ENCODE data around the gene CRELD1. TPM values are rescaled to one million over a fixed set of nuclear protein-coding genes. Genes with fewer than 3 reads are reported as not detected.

Gene CRELD1
- total RNA-seq, 1 experiment from 2014 or later, result 15.5 TPM

DNA sequence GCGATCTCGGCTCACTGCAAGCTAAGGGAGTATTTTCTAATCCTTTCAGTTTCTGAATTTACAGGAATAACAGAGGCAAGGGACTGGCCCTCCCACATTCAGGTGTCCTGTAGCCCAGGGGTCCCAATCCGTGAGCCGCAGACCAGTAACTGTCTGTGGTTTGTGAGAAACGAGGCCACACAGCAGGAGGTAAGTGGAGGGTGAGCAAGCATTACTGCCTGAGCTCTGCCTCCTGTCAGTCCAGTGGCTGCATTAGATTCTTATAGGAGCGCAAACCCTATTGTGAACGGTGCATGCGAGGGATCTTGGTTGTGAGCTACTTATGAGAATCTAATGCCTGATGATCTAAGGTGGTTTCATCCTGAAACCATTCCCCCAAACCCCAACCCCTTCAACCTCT is 21.8 kb upstream of the CRELD1 start:
- no peak overlapping the region for H3K14ac ChIP-seq (ENCODE audit: insufficient read depth, low read length)
- no peak overlapping the region for H3K4me2 ChIP-seq (ENCODE audit: insufficient read depth, insufficient read length, low read length)
- no peak overlapping the region for H2AK5ac ChIP-seq (ENCODE audit: insufficient read length, low read length)
- H3K79me2 ChIP-seq (ENCODE audit: insufficient read depth, low read length), result no peaks in the 10 kb centered on the region
- no peak overlapping the region for H3K18ac ChIP-seq (ENCODE audit: insufficient read length, low read depth, low read length)
- H2BK15ac ChIP-seq (ENCODE audit: low read depth, low read length), result no peak overlapping the region
- no peak overlapping the region for H2BK12ac ChIP-seq (ENCODE audit: insufficient read length, low read depth, low read length)
- Mint-ChIP-seq H3K27ac (no peak overlapping the region), H3K4me3 (no peak overlapping the region), H3K9me3 (no peaks in the 10 kb centered on the region; a peak in 2 of 5 replicates), H3K27me3 (ENCODE audit: low read depth) (peaks cover 17% of the 10 kb centered on the region), H3K4me1 (peaks cover 12 to 19% of the 10 kb centered on the region in 2 experiments), H3K36me3 (ENCODE audit: insufficient read depth in 1 of 3, low read depth in 3 of 3) (peaks cover 0 to 5% (median 0%) of the 10 kb centered on the region in 3 experiments; a peak in 1 of 7 replicates)
- no peak for DNase-seq
- no peak overlapping the region for H3K23ac ChIP-seq (ENCODE audit: insufficient read length, low read depth, low read length)
- H3K56ac ChIP-seq (ENCODE audit: insufficient read length, low read depth, low read length), result no peak overlapping the region
- WGBS (ENCODE audit: extremely low coverage, insufficient read length, low lambda C conversion rate), result no CpG with 5 or more reads among the region's 8 CpGs
- H4K8ac ChIP-seq (replicated peaks; ENCODE audit: insufficient read length, low read depth, low read length), result no peak overlapping the region
- no peaks in the 10 kb centered on the region for H4K20me1 ChIP-seq (ENCODE audit: control insufficient read depth, insufficient read depth, insufficient read length)
- no peak overlapping the region for H3T11ph ChIP-seq (ENCODE audit: low read length)
- no peak overlapping the region for H2BK5ac ChIP-seq (ENCODE audit: insufficient read length, low read length)
- H3K4me1 ChIP-seq (ENCODE audit: insufficient read depth, low read length), result peaks cover 4% of the 10 kb centered on the region; the same call in 1 of the 2 replicates
- no peaks in the 10 kb centered on the region for H3K79me1 ChIP-seq (ENCODE audit: insufficient read depth, low read depth, low read length, poor library complexity, severe bottlenecking)
- H3K23me2 ChIP-seq (ENCODE audit: insufficient read length, low read depth, low read length, poor library complexity, severe bottlenecking), result peaks cover 15% of the 10 kb centered on the region
- no peak overlapping the region for H4K5ac ChIP-seq (ENCODE audit: insufficient read length, low read depth, low read length)
- no peak overlapping the region for H4K91ac ChIP-seq (ENCODE audit: insufficient read length, low read depth, low read length)
- H3K9ac ChIP-seq (ENCODE audit: extremely low read depth, insufficient read length, low read length), result no peak overlapping the region
- H2BK120ac ChIP-seq (ENCODE audit: low read depth, low read length, poor library complexity, severe bottlenecking), result no peak overlapping the region
- no peak overlapping the region for H2AFZ ChIP-seq (ENCODE audit: low read length)
- no peak overlapping the region for H3K4ac ChIP-seq (ENCODE audit: low read depth, low read length)
- H2BK20ac ChIP-seq (ENCODE audit: low read depth, low read length, poor library complexity, severe bottlenecking), result no peak overlapping the region
- H3K27me3 ChIP-seq (ENCODE audit: insufficient read depth, low read length), result no peaks in the 10 kb centered on the region; the same call in 1 of the 2 replicates
- H3K9me3 ChIP-seq (ENCODE audit: control insufficient read depth, low read depth, low read length), result no peaks in the 10 kb centered on the region
- TF ChIP-seq, protein P1, sequence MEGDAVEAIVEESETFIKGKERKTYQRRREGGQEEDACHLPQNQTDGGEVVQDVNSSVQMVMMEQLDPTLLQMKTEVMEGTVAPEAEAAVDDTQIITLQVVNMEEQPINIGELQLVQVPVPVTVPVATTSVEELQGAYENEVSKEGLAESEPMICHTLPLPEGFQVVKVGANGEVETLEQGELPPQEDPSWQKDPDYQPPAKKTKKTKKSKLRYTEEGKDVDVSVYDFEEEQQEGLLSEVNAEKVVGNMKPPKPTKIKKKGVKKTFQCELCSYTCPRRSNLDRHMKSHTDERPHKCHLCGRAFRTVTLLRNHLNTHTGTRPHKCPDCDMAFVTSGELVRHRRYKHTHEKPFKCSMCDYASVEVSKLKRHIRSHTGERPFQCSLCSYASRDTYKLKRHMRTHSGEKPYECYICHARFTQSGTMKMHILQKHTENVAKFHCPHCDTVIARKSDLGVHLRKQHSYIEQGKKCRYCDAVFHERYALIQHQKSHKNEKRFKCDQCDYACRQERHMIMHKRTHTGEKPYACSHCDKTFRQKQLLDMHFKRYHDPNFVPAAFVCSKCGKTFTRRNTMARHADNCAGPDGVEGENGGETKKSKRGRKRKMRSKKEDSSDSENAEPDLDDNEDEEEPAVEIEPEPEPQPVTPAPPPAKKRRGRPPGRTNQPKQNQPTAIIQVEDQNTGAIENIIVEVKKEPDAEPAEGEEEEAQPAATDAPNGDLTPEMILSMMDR (conservative IDR thresholded peaks at IDR 0.05), result no peak
- no peak overlapping the region for H3K27ac ChIP-seq (ENCODE audit: insufficient read length, low read depth, low read length)
